A673 (cell line): ENCODE results near the gene GNAQ. TPM values are rescaled to one million over a fixed set of nuclear protein-coding genes. Genes with fewer than 3 reads are reported as not detected.

Experiments
- BruUV-seq: library from RNA; stranded (reverse); fragments of 400-500 nt; replicated peaks from 2 replicates; lab custom pipeline; 2021; lab: Mats Ljungman, UMichigan
- CTCF ChIA-PET: fragments of 300-600 bp; sonication (Branson Sonifier 250); formaldehyde crosslinking; loops from one replicate; lab custom pipeline; 2022; ENCODE audit warnings: antibody characterized with exemption; lab: Charles Lee
- POLR2A ChIA-PET: fragments of 300-600 bp; sonication (Branson Sonifier 250); formaldehyde crosslinking; loops from one replicate; lab custom pipeline; 2022; ENCODE audit warnings: antibody characterized with exemption; ENCODE audit not compliant: low non-redundant PET; lab: Charles Lee
- DNase-seq: peaks from one replicate; pipeline ENCODE4 v3.0.0-alpha.2; 2015; ENCODE audit warnings: low spot score
- H3K27ac ChIP-seq: fragments of 200-600 bp; sonication (generic); 2 replicates; pipeline ENCODE4 v1.5.1; 2016; ENCODE audit warnings: mixed run types, low read depth, mild to moderate bottlenecking, mixed read lengths, antibody characterized with exemption, low read length; ENCODE audit not compliant: poor library complexity, severe bottlenecking
- H3K27me3 ChIP-seq: fragments of 200-600 bp; sonication (generic); replicated peaks from 2 replicates; pipeline ENCODE4 v1.6.1; 2017; ENCODE audit warnings: mixed run types, low read depth, mild to moderate bottlenecking, mixed read lengths, antibody characterized with exemption, low read length; ENCODE audit not compliant: insufficient read depth, poor library complexity
- H3K36me3 ChIP-seq: fragments of 200-600 bp; sonication (generic); 2 replicates; pipeline ENCODE4 v1.6.1; 2016; ENCODE audit warnings: mixed run types, mild to moderate bottlenecking, mixed read lengths, antibody characterized with exemption, low read length; ENCODE audit not compliant: insufficient read depth, poor library complexity, severe bottlenecking
- H3K4me1 ChIP-seq: fragments of 200-600 bp; sonication (generic); 2 replicates; pipeline ENCODE4 v1.6.1; 2017; ENCODE audit warnings: mixed run types, mild to moderate bottlenecking, mixed read lengths, antibody characterized with exemption, low read length; ENCODE audit not compliant: insufficient read depth, poor library complexity, severe bottlenecking
- H3K4me3 ChIP-seq: fragments of 200-600 bp; sonication (generic); 2 replicates; pipeline ENCODE4 v1.5.1; 2016; ENCODE audit warnings: low read depth, mixed run types, mild to moderate bottlenecking, mixed read lengths, low read length; ENCODE audit not compliant: poor library complexity, severe bottlenecking
- H3K9me3 ChIP-seq: fragments of 200-600 bp; sonication (generic); 2 replicates; pipeline ENCODE4 v1.6.1; 2016; ENCODE audit warnings: mixed run types, low read depth, mild to moderate bottlenecking, mixed read lengths, antibody characterized with exemption, low read length; ENCODE audit not compliant: poor library complexity, severe bottlenecking
- CTCF ChIP-seq: fragments of 300-800, 200-600 bp; sonication (generic); conservative IDR thresholded peaks from 2 replicates; pipeline ENCODE4 v1.5.1; 2017; ENCODE audit warnings: low read depth, mild to moderate bottlenecking, antibody characterized with exemption, low read length, moderate library complexity, mixed read lengths
- EZH2 ChIP-seq: fragments of 200-600 bp; sonication (generic); IDR thresholded peaks from 2 replicates; pipeline ENCODE4 v1.6.1; 2017; ENCODE audit warnings: borderline replicate concordance, low read depth, mild to moderate bottlenecking, mixed read lengths, antibody characterized with exemption, low read length; ENCODE audit not compliant: poor library complexity, severe bottlenecking
- intact Hi-C: fragments of 100-400 bp; cut with micrococcal nuclease; formaldehyde crosslinking; loops from one replicate; pipeline ENCODE4 v1.10.0; 2022; ENCODE audit not compliant: unreplicated experiment
- total RNA-seq: library from RNA; stranded (reverse); gene quantifications from 2 replicates; pipeline ENCODE4 v1.2.3, GENCODE V29; 2021

GNAQ gene
- total RNA-seq, 1 experiment from 2014 or later = 69.9 TPM

GRCh38 chr9:77672183-77672582, 359.4 kb downstream of the GNAQ start:
- CTCF ChIA-PET = no interaction called here
- no peak overlapping the region for H3K27ac ChIP-seq
- H3K9me3 ChIP-seq = no peaks in the 10 kb centered on the region
- no TSS peak for BruUV-seq
- TF ChIP-seq EZH2 (no peak), CTCF (no peak)
- H3K4me1 ChIP-seq = no peaks in the 10 kb centered on the region
- intact Hi-C loops = no loop called here
- no peak overlapping the region for H3K4me3 ChIP-seq
- no peak for DNase-seq
- POLR2A ChIA-PET = interaction anchor here (0.7 kb wide), 1 partner anchor 76 kb away, joined by 3 read pairs; no protein-coding TSS in a partner anchor
- H3K36me3 ChIP-seq = no peaks in the 10 kb centered on the region
- H3K27me3 ChIP-seq = no peaks in the 10 kb centered on the region

GRCh38 chr9:77667151-77667550, 364.5 kb downstream of the GNAQ start:
- Histone ChIP-seq H3K27me3 (no peaks in the 10 kb centered on the region), H3K4me1 (no peaks in the 10 kb centered on the region), H3K9me3 (no peaks in the 10 kb centered on the region), H3K36me3 (no peaks in the 10 kb centered on the region), H3K4me3 (no peak overlapping the region), H3K27ac (no peak overlapping the region)
- TF ChIP-seq CTCF (no peak), EZH2 (no peak)
- ChIA-PET POLR2A (no interaction called here), CTCF (no interaction called here)
- no peak for DNase-seq
- no TSS peak for BruUV-seq
- intact Hi-C loops = no loop called here

Other genes starting within 250 kb of the GNAQ start
- 60.5 and 65.9 TPM in 2 replicates for gene CEP78, start 204.3 kb upstream of the GNAQ start, total RNA-seq